H1 (cell line): Measurements from ENCODE around the gene EPG5. TPM values are rescaled to one million over a fixed set of nuclear protein-coding genes. Genes with fewer than 3 reads are reported as not detected.

ENCODE experiments used
- CTCF ChIA-PET: fragments of 300-600 bp; sonication (Branson Sonifier 250); formaldehyde crosslinking; loops from one replicate; lab custom pipeline; 2021; ENCODE audit not compliant: partially characterized antibody; lab: Charles Lee
- POLR2A ChIA-PET: fragments of 300-600 bp; sonication (Branson Sonifier 250); formaldehyde crosslinking; loops from one replicate; lab custom pipeline; 2021; ENCODE audit warnings: inconsistent platforms; ENCODE audit not compliant: partially characterized antibody; lab: Charles Lee
- DNase-seq, 2 experiments: peaks; one replicate each; pipeline versions ENCODE4 v3.0.0 to v3.0.0-alpha.2; 2010 to 2022; ENCODE audit warnings: low spot score in 2 of 2, low read depth in 1 of 2, mixed read lengths in 1 of 2
- FAIRE-seq: peaks from 2 replicates; lab custom pipeline; 2011; peaks lifted over from hg19 to GRCh38; lab: Jason Lieb, UNC
- H2AFZ ChIP-seq: 2 replicates; pipeline ENCODE4 v1.8.1; 2012; ENCODE audit warnings: low read length, inconsistent platforms
- H2AK5ac ChIP-seq: 2 replicates; pipeline ENCODE4 v1.6.1; 2013; ENCODE audit warnings: low read depth, low read length
- H2BK120ac ChIP-seq: replicated peaks from 2 replicates; pipeline ENCODE3; 2013; ENCODE audit warnings: low read depth, low read length, inconsistent platforms
- H2BK12ac ChIP-seq: 2 replicates; pipeline ENCODE4 v1.6.1; 2013; ENCODE audit warnings: low read depth, low read length
- H2BK15ac ChIP-seq: 2 replicates; pipeline ENCODE4 v1.6.1; 2013; ENCODE audit warnings: low read length
- H2BK20ac ChIP-seq: 2 replicates; pipeline ENCODE4 v1.6.1; 2013; ENCODE audit warnings: low read length
- H2BK5ac ChIP-seq: 2 replicates; pipeline ENCODE4 v1.6.1; 2013; ENCODE audit warnings: low read depth, low read length
- H3K14ac ChIP-seq: 2 replicates; pipeline ENCODE4 v1.6.1; 2013; ENCODE audit warnings: inconsistent platforms; ENCODE audit not compliant: insufficient read length
- H3K18ac ChIP-seq: 2 replicates; pipeline ENCODE4 v1.6.1; 2013; ENCODE audit warnings: low read length; ENCODE audit errors: extremely low read depth
- H3K23ac ChIP-seq: 2 replicates; pipeline ENCODE4 v1.6.1; 2013; ENCODE audit warnings: inconsistent platforms; ENCODE audit not compliant: insufficient read length
- H3K23me2 ChIP-seq: 2 replicates; pipeline ENCODE4 v1.6.1; 2013; ENCODE audit warnings: low read depth, low read length
- H3K27ac ChIP-seq: 2 replicates; pipeline ENCODE4 v1.6.1; 2011; ENCODE audit warnings: low read depth, low read length, inconsistent platforms
- H3K27me3 ChIP-seq, 4 experiments: replicated peaks in 1 of 4; 1 replicate in 1 of 4; 2 replicates in 3 of 4; pipeline versions ENCODE4 v1.6.1 to v1.8.1; 2011 to 2013; ENCODE audit warnings: low read length in 3 of 4, mild to moderate bottlenecking in 3 of 4, inconsistent platforms in 2 of 4, mixed read lengths in 2 of 4, moderate library complexity in 1 of 4; ENCODE audit not compliant: control insufficient read depth in 3 of 4, insufficient read depth in 3 of 4; ENCODE audit errors: extremely low read depth in 1 of 4
- H3K36me3 ChIP-seq, 4 experiments: 2 replicates each; pipeline versions ENCODE4 v1.6.1 to v1.8.1; 2011 to 2013; ENCODE audit warnings: mild to moderate bottlenecking in 4 of 4, low read length in 3 of 4, moderate library complexity in 2 of 4, control low read depth in 1 of 4, inconsistent platforms in 1 of 4; ENCODE audit not compliant: insufficient read depth in 4 of 4, control insufficient read depth in 2 of 4
- H3K4ac ChIP-seq: replicated peaks from 2 replicates; pipeline ENCODE3; 2013; ENCODE audit warnings: low read length, low read depth, mixed read lengths, inconsistent platforms; ENCODE audit not compliant: insufficient read length
- H3K4me1 ChIP-seq, 4 experiments: replicated peaks in 1 of 4; 1 replicate in 1 of 4; 2 replicates in 3 of 4; pipeline versions ENCODE4 v1.6.1 to v1.8.1; 2011 to 2013; ENCODE audit warnings: low read length in 3 of 4, inconsistent platforms in 2 of 4, mixed read lengths in 1 of 4; ENCODE audit not compliant: insufficient read depth in 4 of 4, control insufficient read depth in 3 of 4
- H3K4me2 ChIP-seq, 2 experiments: 2 replicates each; pipeline versions ENCODE4 v1.6.1 to v1.8.1; 2011 to 2013; ENCODE audit warnings: low read depth in 2 of 2, low read length in 2 of 2, control low read depth in 1 of 2, inconsistent platforms in 1 of 2, mild to moderate bottlenecking in 1 of 2; ENCODE audit not compliant: insufficient read depth in 1 of 2
- H3K4me3 ChIP-seq, 4 experiments: fragments of 200-600, 300-600 bp in 1 of 4; sonication (generic), shearing (Covaris generic), sonication (Bioruptor Twin) in 1 of 4; 2 replicates each; pipeline versions ENCODE4 v1.5.1 to v1.8.1; 2011 to 2016; ENCODE audit warnings: low read length in 4 of 4, low read depth in 3 of 4, control low read depth in 2 of 4, inconsistent platforms in 2 of 4, mild to moderate bottlenecking in 2 of 4, mixed read lengths in 1 of 4, moderate library complexity in 1 of 4; ENCODE audit not compliant: insufficient read depth in 2 of 4; ENCODE audit errors: extremely low read depth in 1 of 4
- H3K56ac ChIP-seq: replicated peaks from 2 replicates; pipeline ENCODE3; 2013; ENCODE audit warnings: low read depth, mild to moderate bottlenecking, mixed read lengths, low read length, inconsistent platforms; ENCODE audit not compliant: insufficient read length
- H3K79me1 ChIP-seq: 2 replicates; pipeline ENCODE4 v1.6.1; 2013; ENCODE audit warnings: low read depth, low read length, control low read depth
- H3K79me2 ChIP-seq, 2 experiments: 2 replicates each; pipeline versions ENCODE4 v1.6.1 to v1.8.1; 2012 to 2013; ENCODE audit warnings: low read length in 2 of 2, mild to moderate bottlenecking in 2 of 2, inconsistent platforms in 1 of 2; ENCODE audit not compliant: insufficient read depth in 2 of 2, control insufficient read depth in 1 of 2
- H3K9ac ChIP-seq, 4 experiments: replicated peaks in 1 of 4; 1 replicate in 1 of 4; 2 replicates in 3 of 4; pipeline versions ENCODE4 v1.6.1 to v1.8.1; 2011 to 2013; ENCODE audit warnings: low read depth in 3 of 4, low read length in 3 of 4, control low read depth in 2 of 4, mild to moderate bottlenecking in 2 of 4, moderate library complexity in 2 of 4, inconsistent platforms in 1 of 4; ENCODE audit errors: extremely low read depth in 1 of 4
- H3K9me3 ChIP-seq, 2 experiments: 2 replicates each; pipeline versions ENCODE4 v1.6.1 to v1.8.1; 2012 to 2013; ENCODE audit warnings: mild to moderate bottlenecking in 2 of 2, moderate library complexity in 2 of 2, control low read depth in 1 of 2, inconsistent platforms in 1 of 2, low read depth in 1 of 2, low read length in 1 of 2, mixed read lengths in 1 of 2; ENCODE audit not compliant: insufficient read depth in 2 of 2
- H4K20me1 ChIP-seq, 2 experiments: replicated peaks in 1 of 2; 2 replicates each; pipeline versions ENCODE3 to v1.8.1; 2011 to 2013; ENCODE audit warnings: inconsistent platforms in 2 of 2, low read length in 2 of 2, mild to moderate bottlenecking in 1 of 2; ENCODE audit not compliant: insufficient read depth in 2 of 2, control insufficient read depth in 1 of 2
- H4K5ac ChIP-seq: 2 replicates; pipeline ENCODE4 v1.6.1; 2013; ENCODE audit warnings: low read length, low read depth, mixed read lengths, inconsistent platforms; ENCODE audit not compliant: insufficient read length
- H4K8ac ChIP-seq: 2 replicates; pipeline ENCODE4 v1.8.0; 2013; ENCODE audit warnings: mild to moderate bottlenecking, moderate library complexity, low read length, inconsistent platforms; ENCODE audit not compliant: insufficient read depth; ENCODE audit errors: extremely low read depth
- H4K91ac ChIP-seq: replicated peaks from 2 replicates; pipeline ENCODE3; 2013; ENCODE audit warnings: low read length, mixed read lengths, inconsistent platforms; ENCODE audit not compliant: insufficient read length
- KDM4A ChIP-seq: IDR thresholded peaks from one replicate; pipeline ENCODE4 v1.7.1; 2012; ENCODE audit warnings: low read depth, mild to moderate bottlenecking, moderate library complexity, low read length, inconsistent platforms; ENCODE audit not compliant: severe bottlenecking
- MAFK ChIP-seq: IDR thresholded peaks from 2 replicates; pipeline ENCODE4 v1.6.1; 2012; ENCODE audit warnings: low read depth, mild to moderate bottlenecking, improper control_type of control experiment, low read length
- WGBS, 2 experiments: shearing (Covaris generic) in 1 of 2; methylation state at CpG; one replicate each; pipeline versions ENCODE4 v1.1.6 to v1.1.7; 2013 to 2015; ENCODE audit warnings: low lambda C conversion rate in 2 of 2, mixed read lengths in 2 of 2, inconsistent platforms in 1 of 2, low coverage in 1 of 2, missing lambda C conversion rate in 1 of 2; ENCODE audit not compliant: insufficient replicate concordance in 2 of 2, insufficient coverage in 1 of 2, insufficient read length in 1 of 2; ENCODE audit errors: extremely low coverage in 1 of 2, missing lambda C conversion rate in 1 of 2; 5-methylcytosine and 5-hydroxymethylcytosine counted together
- polyA plus RNA-seq, 7 experiments: library from polyadenylated mRNA; depleted of rRNA in 3 of 7; stranded (reverse) in 5 of 7; unstranded in 2 of 7; fragments of >200 nt in 5 of 7; fragments of 200-250 nt in 2 of 7; gene quantifications; 1 replicate in 5 of 7; 2 replicates in 1 of 7; 4 replicates in 1 of 7; pipeline versions ENCODE4 v1.2.1 to v1.2.3, GENCODE V29; 2011 to 2013; ENCODE audit warnings: missing spikeins in 2 of 7, mixed read lengths in 2 of 7
- total RNA-seq: library from RNA; stranded (reverse); fragmentation: NEBNext Ultra II Directional; extraction: Animal tissue kit (Norgen Biotek cat#: 25700); gene quantifications from 2 replicates; pipeline ENCODE4 v1.2.1, GENCODE V29; 2021

EPG5 gene
- total and polyA plus RNA-seq, 2 of the 8 experiments (the other 6 are each of a cell fraction or from before 2014, with no cell fraction given), result 14.1 to 18.3 TPM

DNA sequence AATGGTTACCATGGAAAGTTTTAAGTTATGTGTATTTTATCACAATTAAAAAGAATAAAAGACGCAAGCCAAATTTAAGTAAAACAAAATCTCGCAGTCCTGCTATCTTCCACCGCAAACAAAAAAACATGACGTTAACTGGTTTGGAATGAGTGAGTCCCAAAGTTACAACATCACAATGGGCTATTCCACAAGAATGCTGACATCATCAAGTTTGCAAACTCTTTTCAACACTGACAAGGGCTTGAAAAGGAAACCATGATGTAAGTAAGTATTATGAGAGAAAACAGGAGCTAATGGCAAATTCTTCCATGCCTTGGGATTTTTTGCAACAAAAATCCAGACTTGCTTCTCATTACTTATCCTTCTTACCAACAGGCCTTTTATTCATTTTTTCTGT, 110.6 kb downstream of the EPG5 start:
- H2BK15ac ChIP-seq, result no peak overlapping the region
- POLR2A ChIA-PET, result no interaction called here
- no peak overlapping the region for H3K4me3 ChIP-seq
- no peak overlapping the region for H4K8ac ChIP-seq
- no peak overlapping the region for H2AK5ac ChIP-seq
- no peak overlapping the region for H2BK5ac ChIP-seq
- CTCF ChIA-PET, result interaction anchor here (0.6 to 3.3 kb wide), 4 partner anchors 23 to 134 kb away, joined by 3 to 17 read pairs (median 6); partner anchors contain the start of gene SLC14A1
- 97% methylated on average over 4 of the region's 4 CpGs; no CpG with 5 or more reads in 1 of the 2 experiments for WGBS, 2 experiments
- no peak overlapping the region for H3K27ac ChIP-seq
- no peak overlapping the region for H3K4me2 ChIP-seq
- peaks cover 5 to 27% (median 17%) of the 10 kb centered on the region in 4 experiments; a peak in 7 of 8 replicates for H3K36me3 ChIP-seq
- H3K23me2 ChIP-seq, result no peaks in the 10 kb centered on the region
- no peak overlapping the region for H2BK120ac ChIP-seq
- FAIRE-seq, result no peak
- H3K18ac ChIP-seq, result no peak overlapping the region
- no peak overlapping the region for H4K91ac ChIP-seq
- H3K9ac ChIP-seq, result no peak overlapping the region
- no peaks in the 10 kb centered on the region for H3K4me1 ChIP-seq
- no peak overlapping the region for H4K5ac ChIP-seq
- no peak overlapping the region for H2AFZ ChIP-seq
- H3K23ac ChIP-seq, result no peak overlapping the region
- no peaks in the 10 kb centered on the region for H3K79me2 ChIP-seq
- no peak for DNase-seq
- no peak overlapping the region for H2BK12ac ChIP-seq
- no peak overlapping the region for H3K4ac ChIP-seq
- TF ChIP-seq MAFK, result peak; percentile 77
- TF ChIP-seq KDM4A, result no peak
- no peaks in the 10 kb centered on the region for H3K27me3 ChIP-seq
- H3K79me1 ChIP-seq, result no peaks in the 10 kb centered on the region
- H4K20me1 ChIP-seq, result no peaks in the 10 kb centered on the region
- no peak overlapping the region for H3K14ac ChIP-seq
- no peaks in the 10 kb centered on the region for H3K9me3 ChIP-seq
- no peak overlapping the region for H2BK20ac ChIP-seq
- H3K56ac ChIP-seq, result no peak overlapping the region
